ENCODE data around the gene DDIT3. TPM values are rescaled to one million over a fixed set of nuclear protein-coding genes. Genes with fewer than 3 reads are reported as not detected.

DDIT3 gene
- total RNA-seq, 1 donor from 2014 or later: 17.7 TPM

DNA sequence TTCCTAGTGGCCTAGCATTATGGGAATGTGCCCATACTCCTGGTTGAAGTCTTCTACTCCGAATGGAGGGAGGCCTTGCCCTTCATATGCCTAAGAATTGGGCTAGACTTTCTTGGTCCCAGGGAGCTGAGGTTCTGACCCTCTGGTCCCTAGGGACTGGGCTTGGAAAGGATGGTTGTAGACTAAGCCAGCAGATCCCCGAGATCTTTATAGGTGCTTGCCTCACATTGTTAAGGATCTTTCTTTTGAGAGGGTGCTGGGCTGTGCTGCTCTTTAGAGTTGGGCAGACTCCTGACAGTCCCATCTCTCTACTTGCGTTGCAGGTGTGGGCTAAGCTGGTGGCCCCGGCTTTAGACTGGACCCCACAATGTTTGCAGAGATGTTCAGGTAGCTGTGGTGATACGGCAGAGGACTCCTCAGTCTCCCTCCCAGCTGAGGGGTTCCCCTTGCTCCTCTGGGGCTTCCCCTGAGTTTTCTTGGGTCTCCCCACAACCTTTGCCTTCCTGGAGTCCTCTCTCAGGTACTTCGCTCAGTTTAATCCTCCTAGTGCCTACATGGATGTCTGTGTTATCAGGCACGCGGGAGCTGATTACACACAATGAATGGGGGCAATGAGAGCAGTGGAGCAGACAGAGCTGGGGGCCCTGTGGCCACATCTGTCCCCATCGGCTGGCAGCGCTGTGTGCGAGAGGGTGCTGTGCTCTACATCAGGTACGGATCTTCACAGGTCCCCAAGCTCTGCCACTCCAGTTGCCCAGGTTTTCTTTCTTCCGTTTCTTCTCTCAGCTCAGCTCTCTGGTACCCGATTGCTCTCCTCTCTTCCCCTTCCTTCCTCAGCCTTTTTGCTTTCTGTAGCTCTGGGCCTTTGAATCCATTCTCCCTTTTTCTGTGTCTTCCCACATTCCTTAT lies 3.6 kb upstream of the DDIT3 start:
- Mint-ChIP-seq H3K27me3 (no peaks in the 10 kb centered on the region), H3K36me3 (peaks cover 8% of the 10 kb centered on the region), H3K9me3 (no peaks in the 10 kb centered on the region), H3K27ac (peak overlapping the region; percentile 80), H3K4me1 (ENCODE audit: unreplicated experiment) (peaks cover 35% of the 10 kb centered on the region), H3K4me3 (peak overlapping the region; percentile 98)
- TF ChIP-seq, protein P1, sequence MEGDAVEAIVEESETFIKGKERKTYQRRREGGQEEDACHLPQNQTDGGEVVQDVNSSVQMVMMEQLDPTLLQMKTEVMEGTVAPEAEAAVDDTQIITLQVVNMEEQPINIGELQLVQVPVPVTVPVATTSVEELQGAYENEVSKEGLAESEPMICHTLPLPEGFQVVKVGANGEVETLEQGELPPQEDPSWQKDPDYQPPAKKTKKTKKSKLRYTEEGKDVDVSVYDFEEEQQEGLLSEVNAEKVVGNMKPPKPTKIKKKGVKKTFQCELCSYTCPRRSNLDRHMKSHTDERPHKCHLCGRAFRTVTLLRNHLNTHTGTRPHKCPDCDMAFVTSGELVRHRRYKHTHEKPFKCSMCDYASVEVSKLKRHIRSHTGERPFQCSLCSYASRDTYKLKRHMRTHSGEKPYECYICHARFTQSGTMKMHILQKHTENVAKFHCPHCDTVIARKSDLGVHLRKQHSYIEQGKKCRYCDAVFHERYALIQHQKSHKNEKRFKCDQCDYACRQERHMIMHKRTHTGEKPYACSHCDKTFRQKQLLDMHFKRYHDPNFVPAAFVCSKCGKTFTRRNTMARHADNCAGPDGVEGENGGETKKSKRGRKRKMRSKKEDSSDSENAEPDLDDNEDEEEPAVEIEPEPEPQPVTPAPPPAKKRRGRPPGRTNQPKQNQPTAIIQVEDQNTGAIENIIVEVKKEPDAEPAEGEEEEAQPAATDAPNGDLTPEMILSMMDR (conservative IDR thresholded peaks at IDR 0.05): no peak
- DNase-seq (ENCODE audit: extremely low spot score, unreplicated experiment): no peak

DNA sequence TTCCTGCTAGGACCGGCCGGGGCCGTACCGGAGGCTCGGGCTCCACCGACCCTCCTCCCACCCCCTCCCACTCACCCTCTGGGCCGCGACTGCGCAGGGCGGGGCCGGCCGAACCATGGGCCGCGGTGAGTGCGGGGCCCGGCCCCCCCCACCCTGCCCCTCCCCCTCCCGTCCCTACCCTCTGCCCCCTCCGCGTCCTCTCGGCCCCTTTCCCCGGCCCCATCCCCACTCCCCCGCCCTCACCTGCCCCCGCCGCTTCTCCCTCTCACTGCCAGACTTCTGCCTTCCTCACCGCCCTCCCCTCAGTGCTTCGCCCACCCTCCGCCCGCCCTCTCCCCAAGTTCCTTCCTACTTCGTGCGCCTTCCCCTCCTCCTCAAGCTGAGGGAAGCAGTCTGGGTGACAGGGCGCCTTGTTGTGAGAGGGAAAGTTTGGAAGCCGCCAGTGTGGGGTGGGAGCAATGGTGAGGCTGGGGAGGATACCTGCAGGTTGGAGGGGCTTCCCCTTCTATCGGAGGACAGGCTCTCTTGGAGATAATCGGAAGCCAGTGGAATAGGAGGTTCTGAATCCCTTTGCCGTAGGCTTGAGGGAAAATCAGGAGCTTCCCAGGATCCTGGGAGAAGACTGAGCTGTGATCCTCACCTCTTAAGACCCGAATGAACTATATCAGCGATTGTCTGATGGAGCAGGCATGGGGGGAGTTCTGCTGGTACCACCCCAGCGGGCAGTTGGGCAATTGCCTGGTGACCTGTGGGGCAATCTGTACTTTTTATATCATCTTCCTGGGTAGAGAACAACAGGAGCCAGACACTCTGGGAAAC lies 2.8 kb upstream of the DDIT3 start:
- Mint-ChIP-seq H3K27me3 (no peaks in the 10 kb centered on the region), H3K9me3 (no peaks in the 10 kb centered on the region), H3K4me1 (ENCODE audit: unreplicated experiment) (peaks cover 43% of the 10 kb centered on the region), H3K36me3 (peaks cover 9% of the 10 kb centered on the region), H3K27ac (peak overlapping the region; percentile 80), H3K4me3 (peak overlapping the region; percentile 98)
- TF ChIP-seq, protein P1 (conservative IDR thresholded peaks at IDR 0.05): no peak
- DNase-seq (ENCODE audit: extremely low spot score, unreplicated experiment): no peak

DNA sequence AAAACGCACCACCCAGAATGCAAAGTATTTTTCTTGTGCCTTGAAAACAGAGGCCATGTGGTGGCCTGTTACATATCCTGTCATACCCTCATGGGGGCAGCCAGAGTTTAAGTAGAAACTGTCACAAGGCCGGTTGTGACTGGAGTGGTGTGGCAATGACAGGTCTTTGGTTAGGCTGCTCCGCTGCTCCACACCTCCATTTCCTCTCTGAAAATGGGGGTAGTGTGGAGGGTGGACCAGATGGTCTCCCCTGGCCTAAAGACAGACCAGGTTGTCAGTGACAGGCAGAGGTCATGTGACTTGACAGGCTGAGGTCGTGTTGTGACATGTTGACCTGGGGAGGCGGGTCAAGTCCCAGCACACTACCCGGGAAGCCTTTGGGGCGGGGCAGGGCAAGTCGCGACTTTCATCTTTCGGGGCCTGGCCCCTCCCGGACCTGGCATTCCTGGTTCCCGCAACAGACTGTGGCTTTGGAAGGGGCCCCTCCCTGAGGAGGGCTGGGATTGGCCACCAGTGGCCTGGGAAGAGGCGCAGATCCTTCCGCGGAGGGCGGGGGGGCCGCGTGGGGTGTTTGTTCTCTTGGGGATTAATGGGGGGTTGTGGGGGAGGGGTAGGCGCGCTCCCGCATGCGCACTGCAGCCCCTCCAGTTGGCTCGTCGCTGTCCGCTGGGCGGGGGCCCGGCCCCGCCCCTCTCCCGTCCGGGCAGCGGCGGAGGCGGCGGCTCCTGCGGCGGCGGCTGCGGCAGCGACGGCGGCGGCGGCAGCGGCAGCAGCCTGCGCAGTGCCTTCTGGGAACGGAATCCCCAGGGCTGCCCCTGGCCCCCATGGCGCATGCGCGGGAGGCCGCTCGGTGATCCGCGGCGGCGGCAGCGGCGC lies 1.9 kb upstream of the DDIT3 start, which contains the start of gene MBD6:
TSS of gene MBD6 (plus strand) at position 814 of the 876 bp plus-strand sequence. CDS start 1,480 bp downstream, outside the sequence.
- peak; percentile 96 for DNase-seq (ENCODE audit: extremely low spot score, unreplicated experiment)
- peak within 1 kb of the TSS; percentile 99 for H3K4me3 Mint-ChIP-seq
- H3K36me3 Mint-ChIP-seq: peaks cover 9% of the 10 kb centered on the region
- peaks cover 44% of the 10 kb centered on the region for H3K4me1 Mint-ChIP-seq (ENCODE audit: unreplicated experiment)
- peak within 1 kb of the TSS; percentile 99 for H3K27ac Mint-ChIP-seq
- H3K27me3 Mint-ChIP-seq: no peaks in the 10 kb centered on the region
- TF ChIP-seq, protein P1 (conservative IDR thresholded peaks at IDR 0.05): no peak
- H3K9me3 Mint-ChIP-seq: no peaks in the 10 kb centered on the region

DNA sequence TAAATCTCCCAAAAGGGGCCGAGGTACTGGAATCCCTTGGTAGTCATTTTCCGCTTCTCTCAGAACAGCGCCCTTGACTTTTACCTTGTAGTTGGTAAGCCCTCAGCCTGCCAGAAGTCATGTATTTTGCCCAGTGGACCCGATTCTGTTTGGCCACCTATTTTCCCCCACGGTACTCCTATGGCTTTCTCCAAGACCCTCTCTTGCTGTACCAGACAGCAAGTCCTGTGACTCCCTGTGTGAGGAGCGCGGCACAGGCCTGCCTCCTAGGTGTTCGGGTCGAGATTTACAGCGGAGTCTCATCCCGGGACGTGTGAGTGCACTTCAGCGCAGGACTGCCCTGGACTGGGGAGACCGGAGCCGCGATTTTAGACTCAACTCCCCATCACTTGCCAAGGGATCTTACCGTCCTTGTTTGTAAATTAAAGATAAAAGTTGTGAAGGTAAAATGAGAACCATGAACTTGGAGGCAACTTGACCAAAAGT lies 1.3 kb upstream of the DDIT3 start:
- Mint-ChIP-seq H3K9me3 (no peaks in the 10 kb centered on the region), H3K4me1 (ENCODE audit: unreplicated experiment) (peaks cover 44% of the 10 kb centered on the region), H3K36me3 (peaks cover 13% of the 10 kb centered on the region), H3K4me3 (peak overlapping the region; percentile 99), H3K27me3 (no peaks in the 10 kb centered on the region), H3K27ac (peak overlapping the region; percentile 99)
- no peak for DNase-seq (ENCODE audit: extremely low spot score, unreplicated experiment)
- TF ChIP-seq, protein P1 (conservative IDR thresholded peaks at IDR 0.05): no peak

DNA sequence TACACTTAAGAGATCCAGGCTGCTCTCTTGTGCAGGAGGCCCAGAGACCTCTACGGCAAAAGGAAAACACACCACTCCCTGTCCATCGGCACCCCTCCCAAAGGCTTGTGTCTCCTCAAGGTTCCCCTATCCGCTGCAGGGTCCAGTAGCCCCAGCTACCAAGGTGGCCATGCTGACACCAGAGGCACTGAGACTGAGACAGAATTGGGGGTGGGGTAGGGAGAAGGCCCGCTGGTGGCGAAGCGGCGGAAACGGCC lies 590 bp downstream of the DDIT3 start:
- no peak for DNase-seq (ENCODE audit: extremely low spot score, unreplicated experiment)
- peaks cover 24% of the 10 kb centered on the region for H3K36me3 Mint-ChIP-seq
- TF ChIP-seq, protein P1 (conservative IDR thresholded peaks at IDR 0.05): no peak
- peaks cover 37% of the 10 kb centered on the region for H3K4me1 Mint-ChIP-seq (ENCODE audit: unreplicated experiment)
- no peaks in the 10 kb centered on the region for H3K27me3 Mint-ChIP-seq
- peak overlapping the region; percentile 99 for H3K4me3 Mint-ChIP-seq
- H3K9me3 Mint-ChIP-seq: no peaks in the 10 kb centered on the region
- peak overlapping the region; percentile 99 for H3K27ac Mint-ChIP-seq
